ENCODE data around the gene SMPD1.
A peak's percentile ranks its signal among the peaks of the same experiment; 100 is the strongest.

Gene SMPD1

GRCh38 chr11:6414874-6415328 lies 24.6 kb downstream of the SMPD1 start:
- DNase-seq (ENCODE audit: low read depth, low spot score) = no peak

- DNase-seq (ENCODE audit: low read depth, low spot score) = no peak
These were observed 25.5 kb downstream of the SMPD1 start for GRCh38 chr11:6415797-6416196.

GRCh38 chr11:6417907-6418556 lies 27.8 kb downstream of the SMPD1 start:
- no peak for DNase-seq (ENCODE audit: low read depth, low spot score)

- DNase-seq (ENCODE audit: low read depth, low spot score) = no peak
These were observed 28.3 kb downstream of the SMPD1 start for GRCh38 chr11:6418557-6419008.

GRCh38 chr11:6419009-6419631 lies 28.8 kb downstream of the SMPD1 start, which contains the start of gene APBB1:
APBB1 (minus strand) TSS chr11:6419094; CDS start chr11:6411347, 7,747 bp downstream.
- no peak for DNase-seq (ENCODE audit: low read depth, low spot score)

- no peak for DNase-seq (ENCODE audit: low read depth, low spot score)
These were observed 30.4 kb downstream of the SMPD1 start for GRCh38 chr11:6420677-6421076.

GRCh38 chr11:6427516-6427915 lies 37.2 kb downstream of the SMPD1 start:
- peak; percentile 35 for DNase-seq (ENCODE audit: low read depth, low spot score)

GRCh38 chr11:6431861-6432260 lies 41.6 kb downstream of the SMPD1 start:
- DNase-seq (ENCODE audit: low read depth, low spot score) = no peak

- DNase-seq (ENCODE audit: low read depth, low spot score) = no peak
These were observed 43.9 kb downstream of the SMPD1 start for GRCh38 chr11:6433998-6434660.

GRCh38 chr11:6437423-6437822 lies 47.1 kb downstream of the SMPD1 start:
- DNase-seq (ENCODE audit: low read depth, low spot score) = no peak

- DNase-seq (ENCODE audit: low read depth, low spot score) = no peak
These were observed 47.7 kb downstream of the SMPD1 start for GRCh38 chr11:6437993-6438392.

- peak; percentile 35 for DNase-seq (ENCODE audit: low read depth, low spot score)
These were observed 48.8 kb downstream of the SMPD1 start for GRCh38 chr11:6438979-6439571.

GRCh38 chr11:6440906-6441358 lies 50.7 kb downstream of the SMPD1 start, which contains the start of gene HPX:
HPX (minus strand) TSS chr11:6440987; CDS start chr11:6440963, 24 bp downstream.
- no peak for DNase-seq (ENCODE audit: low read depth, low spot score)

GRCh38 chr11:6442441-6442840 lies 52.2 kb downstream of the SMPD1 start:
- DNase-seq (ENCODE audit: low read depth, low spot score) = no peak

- no peak for DNase-seq (ENCODE audit: low read depth, low spot score)
These were observed 53.2 kb downstream of the SMPD1 start for GRCh38 chr11:6443269-6444003.

All from iPS DF 19.7 (cell line).